HG02642 (cell line): ENCODE results near the gene RNF141.

ENCODE experiments used
- ATAC-seq: cut with Tn5 transposase; IDR thresholded peaks from one replicate; pipeline ENCODE4 v1.9.1; 2021; ENCODE audit warnings: mild to moderate bottlenecking; ENCODE audit not compliant: unreplicated experiment, poor library complexity

The RNF141 gene

GRCh38 chr11:10561947-10562346, 21.0 kb upstream of the RNF141 start:
- ATAC-seq, result no peak

DNA sequence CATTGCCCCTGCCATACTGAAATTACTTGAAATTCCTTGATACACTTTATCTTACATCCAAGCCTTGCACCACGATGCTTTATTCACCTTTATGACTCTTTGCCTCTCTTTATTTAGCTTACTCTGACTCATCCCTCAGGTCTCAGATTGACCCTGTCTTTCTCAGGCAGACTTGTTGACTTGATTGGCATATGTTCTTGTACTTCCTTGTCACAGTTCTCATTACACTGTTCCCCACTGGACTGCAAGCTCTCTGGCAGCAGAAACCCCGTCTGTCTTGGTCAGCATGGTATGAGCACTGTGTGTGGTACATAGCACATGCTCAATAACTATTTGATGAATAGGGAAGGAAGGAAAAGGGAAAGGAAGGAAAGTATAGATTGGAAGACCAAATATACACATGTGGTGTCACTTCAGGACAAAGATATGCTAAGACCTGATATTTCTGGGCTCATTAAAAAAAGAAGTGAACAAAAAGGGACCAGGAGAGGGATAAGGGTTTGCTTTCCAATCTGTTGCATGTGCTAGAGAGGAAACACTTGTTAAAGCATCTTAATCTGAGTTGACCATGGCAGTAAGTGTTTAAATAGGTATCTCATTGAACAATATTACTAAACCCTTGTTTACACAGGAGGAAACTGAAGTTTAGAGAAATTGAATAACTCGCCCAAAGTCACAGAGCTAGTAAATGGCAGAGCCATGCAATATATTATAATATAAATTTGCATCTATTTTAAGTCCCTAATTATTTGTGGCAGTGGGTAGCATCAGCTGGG, 20.2 kb upstream of the RNF141 start:
- no peak for ATAC-seq

DNA sequence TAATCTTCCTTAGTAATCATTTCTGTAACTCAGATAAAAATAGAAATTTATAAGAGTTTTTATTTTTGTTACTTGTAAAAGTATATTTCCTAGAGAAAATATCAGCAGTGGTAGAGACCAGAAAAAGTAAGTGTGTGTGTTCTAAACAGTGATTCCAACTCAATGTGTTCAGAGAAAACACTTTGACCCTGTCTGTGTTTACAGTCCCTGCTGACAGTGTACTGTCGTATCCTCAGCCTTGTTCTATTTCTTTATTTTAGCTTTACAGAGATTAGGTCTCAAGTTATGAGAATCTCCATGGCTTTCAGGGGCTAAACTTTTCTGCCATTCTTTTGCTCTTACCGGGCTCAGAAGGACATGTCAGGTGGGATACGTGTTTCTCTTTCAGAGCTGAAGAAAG, 17.3 kb upstream of the RNF141 start:
- no peak for ATAC-seq

- no peak for ATAC-seq
Measured at GRCh38 chr11:10556590-10556989, 15.6 kb upstream of the RNF141 start.

GRCh38 chr11:10551845-10552352, 10.9 kb upstream of the RNF141 start:
- no peak for ATAC-seq

DNA sequence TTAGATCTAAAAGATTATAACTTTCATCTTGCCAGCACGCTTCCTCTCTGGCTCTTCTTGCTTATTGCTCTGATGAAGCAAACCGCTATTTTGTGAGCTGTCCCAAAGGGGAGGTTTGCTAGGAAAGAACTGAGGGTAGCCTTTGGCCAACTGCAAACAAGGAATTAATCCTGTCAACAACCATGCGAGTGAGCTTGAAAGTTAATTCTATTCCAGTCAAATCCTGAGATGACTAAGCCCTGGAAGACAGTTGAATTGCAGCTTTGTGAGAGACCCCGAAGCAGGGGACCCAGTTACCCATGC, 10.3 kb upstream of the RNF141 start:
- ATAC-seq, result no peak

GRCh38 chr11:10550503-10551289, 9.7 kb upstream of the RNF141 start:
- no peak for ATAC-seq

GRCh38 chr11:10544491-10545465, 3.8 kb upstream of the RNF141 start:
- no peak for ATAC-seq

- ATAC-seq, result no peak
Measured at GRCh38 chr11:10543782-10544181, 2.8 kb upstream of the RNF141 start.

GRCh38 chr11:10542776-10543175, 1.8 kb upstream of the RNF141 start:
- ATAC-seq, result no peak

- no peak for ATAC-seq
Measured at GRCh38 chr11:10541561-10541930, 559 bp upstream of the RNF141 start.

GRCh38 chr11:10540546-10540914, 457 bp downstream of the RNF141 start:
- ATAC-seq, result peak; percentile 29

DNA sequence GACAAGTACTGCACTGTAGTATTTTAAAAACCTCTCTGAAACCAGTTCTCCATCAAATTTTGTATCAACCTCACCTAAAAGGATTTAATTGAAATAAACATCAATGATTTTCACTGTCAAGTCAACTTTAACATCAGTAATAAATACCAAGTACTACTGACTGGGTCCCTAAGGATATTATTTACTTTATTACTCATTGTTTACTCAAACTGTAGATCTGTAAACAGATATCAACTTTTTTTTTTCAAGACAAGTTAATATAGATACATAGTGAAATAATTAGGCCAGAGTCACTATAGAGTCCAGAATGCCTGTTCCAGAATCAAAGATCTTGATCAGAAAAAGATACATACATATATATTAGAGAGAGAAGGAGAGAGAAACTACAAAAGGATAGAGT, 1.6 kb downstream of the RNF141 start:
- no peak for ATAC-seq

- no peak for ATAC-seq
Measured at GRCh38 chr11:10538924-10539323, 2.1 kb downstream of the RNF141 start.

- no peak for ATAC-seq
Measured at GRCh38 chr11:10537600-10537999, 3.4 kb downstream of the RNF141 start.

- no peak for ATAC-seq
Measured at GRCh38 chr11:10534316-10534715, 6.7 kb downstream of the RNF141 start.

DNA sequence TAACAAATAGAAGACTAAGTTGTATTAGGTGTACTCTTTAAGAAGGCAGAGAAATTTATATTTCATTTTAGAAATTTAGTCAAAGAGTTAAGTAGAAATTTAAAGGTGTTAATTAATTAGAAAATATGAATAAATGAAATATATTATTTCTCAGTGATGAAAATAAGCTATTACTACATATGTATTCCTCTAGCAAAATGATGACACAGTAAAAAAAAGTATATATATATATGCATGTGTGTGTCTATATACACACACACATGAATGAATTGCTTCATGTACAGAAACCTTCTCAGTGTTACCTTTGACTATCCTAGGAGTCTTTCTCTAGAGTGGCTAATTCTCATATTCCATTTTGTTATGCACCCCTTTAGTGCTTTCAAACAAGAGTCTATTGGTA, 7.7 kb downstream of the RNF141 start:
- ATAC-seq, result no peak

DNA sequence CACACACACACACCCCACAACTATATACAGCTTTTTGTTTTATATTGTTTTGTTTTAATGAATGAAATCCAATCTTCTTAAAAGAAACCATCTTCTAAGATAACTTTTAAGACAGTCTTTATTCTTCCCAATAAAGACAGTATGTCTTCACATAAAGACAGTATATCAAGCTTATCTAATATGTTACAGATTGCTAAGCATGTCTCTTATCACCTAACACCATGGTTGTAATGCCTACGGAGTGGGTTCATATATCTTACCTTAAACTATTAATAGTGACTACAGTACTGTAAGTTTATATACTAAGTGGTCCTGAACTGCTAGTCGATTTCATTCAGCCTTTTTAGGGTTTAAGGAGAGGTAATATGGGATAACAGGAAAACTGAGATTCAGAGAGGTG, 8.5 kb downstream of the RNF141 start:
- ATAC-seq, result no peak

DNA sequence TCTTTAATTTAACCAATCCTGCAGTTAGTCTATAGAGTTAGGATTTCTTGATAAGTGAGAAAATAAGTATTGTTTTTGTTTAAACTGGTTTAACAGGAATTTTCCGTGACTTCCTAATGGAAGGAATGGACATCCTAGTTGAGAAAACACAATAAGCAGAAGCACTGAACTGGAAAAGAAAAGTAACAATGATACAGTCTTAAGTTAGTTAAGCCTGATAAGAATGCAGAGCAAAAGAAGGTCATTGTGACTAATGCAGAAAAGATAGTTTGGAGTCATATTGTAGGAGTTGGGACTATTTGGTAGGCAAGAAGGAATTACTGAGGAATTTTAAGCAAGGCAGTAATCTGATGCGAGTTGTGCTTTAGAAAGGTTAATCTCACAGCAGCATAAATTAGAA, 11.7 kb downstream of the RNF141 start:
- ATAC-seq, result no peak

GRCh38 chr11:10528121-10528520, 12.9 kb downstream of the RNF141 start:
- no peak for ATAC-seq
